Ectodermal cell (in vitro differentiated cells): ENCODE results near the gene ZDHHC11B.
A peak's percentile ranks its signal among the peaks of the same experiment; 100 is the strongest.
"Not testable (repeated sequence)": the region's sequence is repeated elsewhere in the genome, so short reads cannot be mapped to it uniquely, and the experiment has no call there.

ENCODE experiments used
- H3K27ac ChIP-seq: 2 replicates; pipeline ENCODE4 v1.7.0; 2013; ENCODE audit warnings: mild to moderate bottlenecking, low read depth, low read length; ENCODE audit not compliant: insufficient read depth, poor library complexity, severe bottlenecking
- H3K27me3 ChIP-seq: 2 replicates; pipeline ENCODE4 v1.7.0; 2013; ENCODE audit warnings: mild to moderate bottlenecking, low read length; ENCODE audit not compliant: insufficient read depth, control insufficient read depth, poor library complexity, severe bottlenecking
- H3K36me3 ChIP-seq: one replicate; pipeline ENCODE4 v1.7.0; 2013; ENCODE audit warnings: low read length; ENCODE audit not compliant: control insufficient read depth, insufficient read depth
- H3K4me1 ChIP-seq: one replicate; pipeline ENCODE4 v1.7.0; 2013; ENCODE audit warnings: low read length; ENCODE audit not compliant: control insufficient read depth, insufficient read depth
- H3K4me3 ChIP-seq: 2 replicates; pipeline ENCODE4 v1.7.0; 2013; ENCODE audit warnings: low read depth, low read length, control low read depth; ENCODE audit not compliant: insufficient read depth
- H3K9me3 ChIP-seq: 2 replicates; pipeline ENCODE4 v1.7.0; 2013; ENCODE audit warnings: mild to moderate bottlenecking, low read length, moderate library complexity; ENCODE audit not compliant: control insufficient read depth
- WGBS, 2 experiments: methylation state at CpG; one replicate each; pipeline ENCODE4 v1.1.7; 2013; ENCODE audit warnings: missing lambda C conversion rate in 2 of 2; 5-methylcytosine and 5-hydroxymethylcytosine counted together

Gene ZDHHC11B

DNA sequence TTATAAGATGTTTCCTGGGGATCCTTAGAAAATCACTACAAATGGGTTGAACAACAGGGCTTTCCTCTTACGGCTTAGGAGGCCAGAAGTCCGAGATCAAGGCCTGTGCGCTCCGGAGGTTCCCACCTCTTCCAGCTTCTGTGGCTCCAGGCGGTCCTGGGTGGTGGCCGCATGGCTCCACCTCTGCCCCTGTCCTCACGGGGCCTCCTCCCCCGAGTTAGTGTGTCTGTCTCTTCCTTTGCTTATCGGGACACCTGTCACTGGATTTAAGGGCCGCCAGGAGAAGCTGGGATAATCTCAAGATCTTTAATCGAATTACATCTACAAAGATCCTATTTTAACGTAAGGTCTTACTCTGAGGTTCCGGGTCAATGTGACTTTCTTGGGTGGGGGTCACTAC is 89.1 kb downstream of the ZDHHC11B start:
- not testable (repeated sequence) for H3K36me3 ChIP-seq, H3K9me3 ChIP-seq, H3K4me1 ChIP-seq, H3K27ac ChIP-seq, H3K4me3 ChIP-seq
- H3K27me3 ChIP-seq = peaks cover 38% of the 10 kb centered on the region
- 86 to 95% methylated on average over 3 to 5 of the region's 13 CpGs for WGBS, 2 experiments

DNA sequence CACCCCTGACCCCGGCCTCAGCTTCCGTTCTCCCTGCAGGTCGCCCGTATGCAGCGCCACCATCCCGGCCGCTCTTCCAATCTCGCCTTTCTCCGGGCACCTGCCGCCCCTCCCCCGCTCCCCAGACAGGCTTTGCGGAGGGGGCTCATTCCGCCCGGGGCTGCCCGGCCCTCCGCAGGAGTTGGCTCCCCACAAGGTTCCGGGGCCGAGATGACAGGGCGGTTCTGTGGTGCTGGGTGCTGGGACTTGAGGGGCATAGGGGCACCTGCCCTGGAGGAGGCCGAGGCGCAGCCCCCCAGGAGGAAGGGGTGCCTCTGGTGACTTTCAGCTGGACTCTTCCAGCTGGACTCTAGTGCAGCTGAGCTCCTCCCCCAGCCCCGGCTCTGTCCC is 90.5 kb downstream of the ZDHHC11B start:
- H3K9me3 ChIP-seq, H3K4me3 ChIP-seq, H3K4me1 ChIP-seq, H3K36me3 ChIP-seq, H3K27ac ChIP-seq: not testable (repeated sequence)
- H3K27me3 ChIP-seq = peaks cover 30% of the 10 kb centered on the region
- 0 to 3% methylated on average over 8 to 12 of the region's 22 CpGs for WGBS, 2 experiments

DNA sequence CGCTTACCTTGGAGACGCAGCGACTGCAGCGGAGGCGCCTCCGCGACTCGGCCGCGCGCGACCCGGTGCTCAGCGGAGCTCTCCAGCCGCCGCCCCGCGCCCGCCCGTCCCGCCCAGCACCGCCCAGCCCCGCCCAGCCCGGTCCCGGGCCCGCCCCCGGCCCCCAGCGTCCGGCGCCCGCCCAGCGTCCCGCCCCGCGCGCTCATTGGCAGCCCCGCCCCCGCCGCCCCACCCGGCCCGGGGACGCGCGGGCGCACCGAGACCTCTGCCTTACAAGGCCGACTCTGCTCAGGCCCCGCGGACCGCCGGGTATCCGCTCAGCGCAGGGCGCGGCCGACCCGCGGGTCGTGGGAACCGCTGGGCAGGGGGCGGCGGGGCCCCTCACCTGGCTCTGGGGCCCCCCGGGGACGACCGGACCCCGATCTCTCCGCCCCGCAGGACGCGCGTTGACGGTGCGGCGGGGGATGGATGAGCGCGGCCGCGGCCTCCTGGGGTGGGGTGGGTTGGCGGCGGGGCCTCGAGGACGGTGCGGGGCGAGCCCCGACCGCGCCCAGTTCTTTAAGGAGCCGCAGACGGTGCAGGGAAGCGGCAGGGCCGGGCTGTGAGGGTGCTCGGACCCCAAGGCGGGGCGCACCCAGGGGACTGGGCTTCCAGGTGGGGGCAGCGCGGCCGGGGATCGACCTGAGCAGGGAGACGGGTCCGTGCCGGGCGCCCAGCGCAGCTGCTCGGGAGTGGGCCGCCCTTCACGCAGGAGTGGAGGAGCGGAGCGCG is 91.1 kb downstream of the ZDHHC11B start, which contains the start of gene TPPP:
Gene TPPP (minus strand): TSS at position 82 of the 771 bp plus-strand sequence. CDS start 15,292 bp downstream, outside the sequence.
- not testable (repeated sequence) for H3K27ac ChIP-seq, H3K9me3 ChIP-seq, H3K36me3 ChIP-seq, H3K4me1 ChIP-seq
- Histone ChIP-seq H3K27me3 (peaks cover 27% of the 10 kb centered on the region), H3K4me3 (peak within 1 kb of the TSS; percentile 29)
- 0 to 1% methylated on average over 80 to 95 of the region's 109 CpGs for WGBS, 2 experiments

DNA sequence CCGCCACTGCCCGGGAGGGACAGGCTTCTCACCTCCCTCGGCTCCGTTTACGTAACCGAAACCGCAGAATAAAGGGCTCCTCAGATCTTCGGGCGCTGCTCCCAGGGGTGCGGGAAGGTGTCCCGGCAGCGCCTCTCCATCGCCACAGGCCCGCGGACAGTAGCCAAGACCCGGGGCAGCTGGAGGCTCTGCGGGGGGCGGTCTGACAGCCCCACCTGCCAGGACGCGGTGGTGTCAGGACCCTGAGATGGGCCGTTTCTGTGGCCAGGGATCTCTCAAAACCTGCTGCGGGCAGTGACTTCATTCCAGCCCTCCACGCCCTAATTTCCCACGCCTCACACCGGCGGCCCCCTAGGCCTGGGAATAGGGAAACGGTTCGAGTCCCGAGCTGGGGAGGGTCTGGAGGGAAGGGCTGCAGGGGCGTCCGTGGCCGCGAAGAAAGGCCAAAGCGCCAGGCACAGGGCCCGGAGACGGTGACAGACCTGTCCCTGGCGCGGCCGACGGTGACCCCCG is 91.9 kb downstream of the ZDHHC11B start:
- H3K4me1 ChIP-seq, H3K36me3 ChIP-seq, H3K27ac ChIP-seq, H3K9me3 ChIP-seq: not testable (repeated sequence)
- 5 to 8% methylated on average over 40 to 41 of the region's 41 CpGs for WGBS, 2 experiments
- Histone ChIP-seq H3K27me3 (peaks cover 27% of the 10 kb centered on the region), H3K4me3 (peak overlapping the region; percentile 29)

DNA sequence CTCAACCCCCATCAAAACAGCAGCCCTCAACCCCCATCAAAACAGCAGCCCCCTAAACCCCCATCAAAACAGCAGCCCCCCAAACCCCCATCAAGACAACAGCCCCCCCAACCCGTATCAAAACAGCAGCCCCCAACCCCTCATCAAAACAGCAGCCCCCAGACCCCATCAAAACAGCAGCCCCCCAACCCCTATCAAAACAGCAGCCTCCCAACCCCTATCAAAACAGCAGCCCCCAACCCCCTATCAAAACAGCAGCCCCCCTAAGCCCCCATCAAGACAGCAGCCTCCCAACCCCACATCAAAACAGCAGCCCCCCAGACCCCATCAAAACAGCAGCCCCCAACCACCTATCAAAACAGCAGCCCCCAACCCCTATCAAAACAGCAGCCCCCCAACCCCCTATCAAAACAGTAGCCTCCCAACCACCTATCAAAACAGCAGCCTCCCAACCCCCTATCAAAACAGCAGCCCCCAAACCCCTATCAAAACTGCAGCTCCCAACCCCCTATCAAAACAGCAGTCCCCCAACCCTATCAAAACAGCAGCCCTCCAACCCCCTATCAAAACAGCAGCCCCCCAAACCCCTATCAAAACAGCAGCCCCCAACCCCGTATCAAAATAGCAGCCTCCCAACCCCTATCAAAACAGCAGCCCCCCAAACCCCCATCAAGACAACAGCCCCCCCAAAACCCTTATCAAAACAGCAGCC is 92.6 kb downstream of the ZDHHC11B start:
- Histone ChIP-seq H3K4me1 (no peaks in the 10 kb centered on the region), H3K9me3 (no peaks in the 10 kb centered on the region), H3K27me3 (peaks cover 27% of the 10 kb centered on the region), H3K36me3 (no peaks in the 10 kb centered on the region), H3K27ac (no peak overlapping the region), H3K4me3 (no peak overlapping the region)
- WGBS, 2 experiments = 67% methylated on average over 1 of the region's 2 CpGs; no CpG with 5 or more reads in 1 of the 2 experiments

DNA sequence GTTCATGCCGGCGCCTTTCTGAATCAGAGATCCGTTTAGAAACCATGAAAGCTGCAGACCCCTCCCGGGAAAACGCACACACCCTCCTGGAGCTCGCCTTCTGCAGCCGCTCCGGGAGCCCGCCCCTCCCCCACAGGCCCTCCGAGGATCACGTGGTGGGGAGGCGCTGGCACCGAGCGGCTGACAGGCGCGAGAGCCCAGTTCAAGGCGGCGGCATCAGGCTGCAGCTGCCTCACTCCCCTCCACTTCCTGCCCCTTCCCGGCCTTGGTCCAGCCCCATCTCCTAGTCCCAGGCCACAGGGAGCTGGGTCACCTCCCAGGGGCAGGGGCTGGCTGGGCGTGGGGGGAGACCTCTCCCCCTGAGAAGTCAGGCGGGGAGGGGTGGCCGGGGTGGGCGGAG is 93.5 kb downstream of the ZDHHC11B start:
- H3K27ac ChIP-seq, H3K36me3 ChIP-seq, H3K4me3 ChIP-seq, H3K9me3 ChIP-seq, H3K4me1 ChIP-seq: not testable (repeated sequence)
- peaks cover 27% of the 10 kb centered on the region for H3K27me3 ChIP-seq
- WGBS, 2 experiments = no CpG with 5 or more reads among the region's 23 CpGs

DNA sequence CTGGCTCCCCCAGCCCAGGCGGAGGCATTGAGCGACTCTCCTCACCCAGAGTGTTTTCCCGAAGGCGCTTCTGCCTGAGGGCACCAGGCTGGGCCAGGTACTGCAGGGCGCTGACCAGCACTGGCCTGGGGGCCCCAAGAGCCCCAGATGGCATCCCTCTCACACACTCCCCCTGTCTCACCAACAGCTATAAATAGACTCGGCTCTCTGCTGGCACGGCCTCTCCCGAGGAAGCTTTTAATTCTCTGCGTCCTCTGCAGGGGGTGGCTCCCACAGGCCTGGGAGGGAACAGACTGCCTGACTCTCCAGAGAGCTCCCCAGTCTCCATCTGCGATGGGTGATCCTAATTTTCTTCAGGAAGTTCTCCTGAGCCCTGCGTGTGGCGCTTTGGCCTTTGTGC is 94.2 kb downstream of the ZDHHC11B start:
- WGBS, 2 experiments = no CpG with 5 or more reads among the region's 12 CpGs
- H3K4me3 ChIP-seq, H3K9me3 ChIP-seq: not testable (repeated sequence)

DNA sequence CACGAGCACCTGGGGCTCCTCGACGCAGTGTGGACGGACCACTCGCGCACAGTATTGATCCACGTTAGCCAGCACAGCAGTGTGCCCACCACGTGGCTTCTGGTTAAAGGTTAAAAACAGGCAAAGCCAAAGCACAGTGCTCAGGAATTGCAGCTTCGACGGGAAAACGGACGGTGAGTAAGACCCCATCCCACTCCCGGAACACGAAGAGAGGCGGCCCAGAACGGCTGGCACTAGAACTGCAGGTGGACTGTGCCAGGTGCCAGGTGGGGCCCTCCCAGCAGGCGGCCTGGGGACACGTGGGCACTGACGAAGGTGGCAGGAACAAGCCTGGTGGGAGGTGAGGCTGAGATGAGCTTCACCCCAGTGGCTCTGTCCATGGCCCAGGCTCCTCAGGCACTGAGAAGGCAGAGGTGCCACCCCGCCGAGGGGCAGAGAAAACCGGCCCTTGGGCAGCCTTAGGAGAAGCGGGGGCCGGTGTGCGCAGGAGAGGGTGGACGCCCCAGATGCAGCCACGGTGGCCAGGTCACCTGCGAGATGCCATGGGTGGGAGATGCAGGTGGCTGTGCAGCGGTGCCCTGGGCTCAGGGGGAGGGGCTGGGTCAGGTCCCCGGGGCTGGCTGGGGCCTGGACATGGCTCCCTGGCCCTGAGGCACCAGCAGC is 96.0 kb downstream of the ZDHHC11B start:
- H3K27ac ChIP-seq, H3K4me1 ChIP-seq, H3K4me3 ChIP-seq, H3K9me3 ChIP-seq, H3K36me3 ChIP-seq: not testable (repeated sequence)
- H3K27me3 ChIP-seq = peaks cover 19% of the 10 kb centered on the region
- WGBS, 2 experiments = 87 to 90% methylated on average over 16 of the region's 30 CpGs

More for the DNA sequence above, 94.2 kb downstream of the ZDHHC11B start:
- H3K36me3 ChIP-seq, H3K4me1 ChIP-seq, H3K27ac ChIP-seq: not testable (repeated sequence)
- H3K27me3 ChIP-seq = peaks cover 27% of the 10 kb centered on the region

DNA sequence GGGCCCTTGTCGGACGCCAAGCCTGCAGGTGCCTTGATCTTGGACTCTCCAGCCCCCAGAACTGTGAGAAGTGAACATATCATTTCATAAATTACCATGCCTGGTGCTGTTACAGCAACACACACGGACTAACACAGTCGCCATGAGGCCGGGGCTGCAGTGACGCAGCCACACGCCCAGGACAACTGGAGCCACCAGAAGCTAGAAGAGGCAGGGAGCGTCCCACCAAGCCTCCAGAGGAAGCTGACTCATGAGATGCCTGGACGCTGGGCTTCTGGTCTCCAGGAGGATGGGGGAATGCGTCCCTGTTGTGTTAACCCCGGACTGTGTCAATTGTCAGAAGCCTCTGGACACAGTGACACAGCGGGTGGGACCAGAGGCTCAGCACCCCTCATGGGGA is 97.6 kb downstream of the ZDHHC11B start:
- not testable (repeated sequence) for H3K27ac ChIP-seq, H3K9me3 ChIP-seq, H3K4me3 ChIP-seq, H3K27me3 ChIP-seq, H3K36me3 ChIP-seq, H3K4me1 ChIP-seq
- 92 to 94% methylated on average over 10 to 11 of the region's 12 CpGs for WGBS, 2 experiments

DNA sequence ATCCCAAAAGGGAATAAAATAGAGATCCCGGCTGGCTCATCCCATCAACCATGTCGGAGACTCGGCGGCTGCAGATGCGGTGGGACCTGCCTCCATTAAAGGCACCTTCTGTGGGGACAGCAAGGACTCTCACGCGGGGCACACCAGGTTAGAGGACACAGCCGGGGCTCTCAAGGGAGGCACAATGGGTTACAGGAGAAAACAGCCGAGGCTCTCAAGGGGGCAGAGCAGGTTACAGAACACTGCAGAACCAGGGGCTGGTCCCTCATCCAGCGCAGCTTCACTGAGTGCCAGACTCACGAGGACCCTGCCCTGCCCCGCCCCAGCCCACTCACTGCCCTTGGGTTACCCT is 98.4 kb downstream of the ZDHHC11B start:
- H3K36me3 ChIP-seq, H3K4me1 ChIP-seq, H3K4me3 ChIP-seq, H3K27me3 ChIP-seq, H3K9me3 ChIP-seq, H3K27ac ChIP-seq: not testable (repeated sequence)
- 89 to 90% methylated on average over 11 of the region's 12 CpGs for WGBS, 2 experiments
